Measurements from ENCODE around the gene DAGLA. TPM values are rescaled to one million over a fixed set of nuclear protein-coding genes. Genes with fewer than 3 reads are reported as not detected.

DAGLA gene
- total RNA-seq, 1 experiment from 2014 or later, result 10.1 TPM

DNA sequence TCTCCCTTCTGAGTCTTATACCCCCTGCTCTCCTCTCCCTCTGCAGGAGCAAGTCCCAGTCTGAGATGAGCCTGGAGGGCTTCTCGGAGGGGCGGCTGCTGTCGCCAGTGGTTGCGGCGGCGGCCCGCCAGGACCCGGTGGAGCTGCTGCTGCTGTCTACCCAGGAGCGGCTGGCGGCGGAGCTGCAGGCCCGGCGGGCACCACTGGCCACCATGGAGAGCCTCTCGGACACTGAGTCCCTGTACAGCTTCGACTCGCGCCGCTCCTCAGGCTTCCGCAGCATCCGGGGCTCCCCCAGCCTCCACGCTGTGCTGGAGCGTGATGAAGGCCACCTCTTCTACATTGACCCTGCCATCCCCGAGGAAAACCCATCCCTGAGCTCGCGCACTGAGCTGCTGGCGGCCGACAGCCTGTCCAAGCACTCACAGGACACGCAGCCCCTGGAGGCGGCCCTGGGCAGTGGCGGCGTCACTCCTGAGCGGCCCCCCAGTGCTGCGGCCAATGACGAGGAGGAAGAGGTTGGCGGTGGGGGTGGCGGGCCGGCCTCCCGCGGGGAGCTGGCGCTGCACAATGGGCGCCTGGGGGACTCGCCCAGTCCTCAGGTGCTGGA lies 63.4 kb downstream of the DAGLA start:
- H3K4me1 ChIP-seq (replicated peaks; ENCODE audit: insufficient read depth), result peaks cover 31% of the 10 kb centered on the region
- no peaks in the 10 kb centered on the region for H3K79me2 ChIP-seq (ENCODE audit: low read depth)
- intact Hi-C loops (cut with micrococcal nuclease; ENCODE audit: unreplicated experiment), result no loop called here
- no TSS peak for BruUV-seq (replicated peaks)
- no peaks in the 10 kb centered on the region for H3K36me3 ChIP-seq (ENCODE audit: low read depth)
- no peaks in the 10 kb centered on the region for H3K9me3 ChIP-seq (ENCODE audit: insufficient read depth, low read depth)
- H3K4me3 ChIP-seq, result no peak overlapping the region
- H3K9me2 ChIP-seq (ENCODE audit: insufficient read depth), result no peaks in the 10 kb centered on the region
- peaks cover 16% of the 10 kb centered on the region; the same call in 1 of the 2 replicates for H3F3A ChIP-seq (ENCODE audit: insufficient read depth, low read depth)
- H3K27ac ChIP-seq, result no peak overlapping the region
- DNase-seq, result no peak
- no peak for TF ChIP-seq CTCF (conservative IDR thresholded peaks at IDR 0.05)
- no peak for TF ChIP-seq EZH2 (IDR thresholded peaks at IDR 0.05; ENCODE audit: low read depth)
- no peak overlapping the region for H3K4me2 ChIP-seq
- POLR2A ChIA-PET (ENCODE audit: unreplicated experiment), result no interaction called here
- no peak overlapping the region for H2AFZ ChIP-seq
- H3K27me3 ChIP-seq (ENCODE audit: insufficient read depth, low read depth), result no peaks in the 10 kb centered on the region
- CTCF ChIA-PET, result interaction anchor here (0.5 to 0.7 kb wide), 3 partner anchors 108 to 255 kb away, joined by 3 to 6 read pairs (median 3); no protein-coding TSS in a partner anchor
- no peaks in the 10 kb centered on the region for H4K20me1 ChIP-seq (ENCODE audit: insufficient read depth)

- no peaks in the 10 kb centered on the region for H4K20me1 ChIP-seq (ENCODE audit: insufficient read depth)
- H3K9me2 ChIP-seq (ENCODE audit: insufficient read depth), result no peaks in the 10 kb centered on the region
- H3K4me3 ChIP-seq, result no peak overlapping the region
- no peaks in the 10 kb centered on the region for H3K79me2 ChIP-seq (ENCODE audit: low read depth)
- H3K4me1 ChIP-seq (replicated peaks; ENCODE audit: insufficient read depth), result peaks cover 31% of the 10 kb centered on the region
- H3K27ac ChIP-seq, result no peak overlapping the region
- ChIA-PET CTCF (interaction anchor here (0.5 kb wide), 1 partner anchor 255 kb away, joined by 3 read pairs; no protein-coding TSS in a partner anchor), POLR2A (ENCODE audit: unreplicated experiment) (no interaction called here)
- H3K36me3 ChIP-seq (ENCODE audit: low read depth), result no peaks in the 10 kb centered on the region
- intact Hi-C loops (cut with micrococcal nuclease; ENCODE audit: unreplicated experiment), result no loop called here
- no peak overlapping the region for H3K4me2 ChIP-seq
- H2AFZ ChIP-seq, result no peak overlapping the region
- no peaks in the 10 kb centered on the region for H3K9me3 ChIP-seq (ENCODE audit: insufficient read depth, low read depth)
- BruUV-seq (replicated peaks), result no TSS peak
- peaks cover 16% of the 10 kb centered on the region; the same call in 1 of the 2 replicates for H3F3A ChIP-seq (ENCODE audit: insufficient read depth, low read depth)
- DNase-seq, result no peak
- no peaks in the 10 kb centered on the region for H3K27me3 ChIP-seq (ENCODE audit: insufficient read depth, low read depth)
- TF ChIP-seq EZH2 (IDR thresholded peaks at IDR 0.05; ENCODE audit: low read depth) (no peak), CTCF (conservative IDR thresholded peaks at IDR 0.05) (no peak)
Measured at GRCh38 chr11:61744181-61744580, 64.0 kb downstream of the DAGLA start.

GRCh38 chr11:61744609-61745156 lies 64.5 kb downstream of the DAGLA start:
- TF ChIP-seq CTCF (conservative IDR thresholded peaks at IDR 0.05) (no peak), EZH2 (IDR thresholded peaks at IDR 0.05; ENCODE audit: low read depth) (no peak)
- no peaks in the 10 kb centered on the region for H3K9me3 ChIP-seq (ENCODE audit: insufficient read depth, low read depth)
- peaks cover 30% of the 10 kb centered on the region for H3K4me1 ChIP-seq (replicated peaks; ENCODE audit: insufficient read depth)
- H3K36me3 ChIP-seq (ENCODE audit: low read depth), result no peaks in the 10 kb centered on the region
- peaks cover 16% of the 10 kb centered on the region; the same call in 1 of the 2 replicates for H3F3A ChIP-seq (ENCODE audit: insufficient read depth, low read depth)
- BruUV-seq (replicated peaks), result no TSS peak
- no peak overlapping the region for H2AFZ ChIP-seq
- intact Hi-C loops (cut with micrococcal nuclease; ENCODE audit: unreplicated experiment), result loop anchor here (5.0 kb wide), 2 partner anchors 48 to 363 kb away; partner anchors contain the start of genes FEN1 and TMEM258
- no peaks in the 10 kb centered on the region for H3K27me3 ChIP-seq (ENCODE audit: insufficient read depth, low read depth)
- no peaks in the 10 kb centered on the region for H4K20me1 ChIP-seq (ENCODE audit: insufficient read depth)
- ChIA-PET CTCF (no interaction called here), POLR2A (ENCODE audit: unreplicated experiment) (no interaction called here)
- H3K79me2 ChIP-seq (ENCODE audit: low read depth), result no peaks in the 10 kb centered on the region
- H3K4me3 ChIP-seq, result no peak overlapping the region
- H3K9me2 ChIP-seq (ENCODE audit: insufficient read depth), result no peaks in the 10 kb centered on the region
- no peak for DNase-seq
- no peak overlapping the region for H3K4me2 ChIP-seq
- H3K27ac ChIP-seq, result no peak overlapping the region

All from PC-9 (cell line).